HG03139 (cell line): ENCODE data around the gene PALLD.
"Not testable (repeated sequence)": the region's sequence is repeated elsewhere in the genome, so short reads cannot be mapped to it uniquely, and the experiment has no call there.

Experiments
- ATAC-seq: cut with Tn5 transposase; IDR thresholded peaks from one replicate; pipeline ENCODE4 v1.9.1; 2021; ENCODE audit not compliant: unreplicated experiment

The PALLD gene

GRCh38 chr4:168719725-168720124 lies 222.9 kb downstream of the PALLD start:
- no peak for ATAC-seq

GRCh38 chr4:168720396-168720900 lies 223.6 kb downstream of the PALLD start:
- ATAC-seq = no peak

- no peak for ATAC-seq
Observed at GRCh38 chr4:168722391-168722790, 225.5 kb downstream of the PALLD start.

- no peak for ATAC-seq
Observed at GRCh38 chr4:168723020-168723419, 226.2 kb downstream of the PALLD start.

- no peak for ATAC-seq
Observed at GRCh38 chr4:168723569-168723968, 226.7 kb downstream of the PALLD start.

- ATAC-seq = no peak
Observed at GRCh38 chr4:168724243-168724642, 227.4 kb downstream of the PALLD start.

- no peak for ATAC-seq
Observed at GRCh38 chr4:168724686-168725411, 228.0 kb downstream of the PALLD start.

- no peak for ATAC-seq
Observed at GRCh38 chr4:168725930-168726329, 229.1 kb downstream of the PALLD start.

GRCh38 chr4:168727181-168727580 lies 230.3 kb downstream of the PALLD start:
- ATAC-seq = not testable (repeated sequence)

GRCh38 chr4:168731006-168731636 lies 234.3 kb downstream of the PALLD start:
- ATAC-seq = no peak

GRCh38 chr4:168731706-168732414 lies 235.0 kb downstream of the PALLD start:
- ATAC-seq = no peak

GRCh38 chr4:168732714-168733113 lies 235.9 kb downstream of the PALLD start:
- no peak for ATAC-seq

GRCh38 chr4:168734703-168735678 lies 238.1 kb downstream of the PALLD start:
- no peak for ATAC-seq

- ATAC-seq = no peak
Observed at GRCh38 chr4:168735735-168736134, 238.9 kb downstream of the PALLD start.

GRCh38 chr4:168736860-168737805 lies 240.3 kb downstream of the PALLD start:
- no peak for ATAC-seq

- ATAC-seq = no peak
Observed at GRCh38 chr4:168737806-168738172, 240.9 kb downstream of the PALLD start.

GRCh38 chr4:168739886-168740285 lies 243.0 kb downstream of the PALLD start:
- ATAC-seq = no peak

- ATAC-seq = no peak
Observed at GRCh38 chr4:168740691-168741090, 243.8 kb downstream of the PALLD start.

GRCh38 chr4:168741281-168742173 lies 244.7 kb downstream of the PALLD start:
- no peak for ATAC-seq
